ENCODE measurements around the gene CCNYL1.

Gene CCNYL1

DNA sequence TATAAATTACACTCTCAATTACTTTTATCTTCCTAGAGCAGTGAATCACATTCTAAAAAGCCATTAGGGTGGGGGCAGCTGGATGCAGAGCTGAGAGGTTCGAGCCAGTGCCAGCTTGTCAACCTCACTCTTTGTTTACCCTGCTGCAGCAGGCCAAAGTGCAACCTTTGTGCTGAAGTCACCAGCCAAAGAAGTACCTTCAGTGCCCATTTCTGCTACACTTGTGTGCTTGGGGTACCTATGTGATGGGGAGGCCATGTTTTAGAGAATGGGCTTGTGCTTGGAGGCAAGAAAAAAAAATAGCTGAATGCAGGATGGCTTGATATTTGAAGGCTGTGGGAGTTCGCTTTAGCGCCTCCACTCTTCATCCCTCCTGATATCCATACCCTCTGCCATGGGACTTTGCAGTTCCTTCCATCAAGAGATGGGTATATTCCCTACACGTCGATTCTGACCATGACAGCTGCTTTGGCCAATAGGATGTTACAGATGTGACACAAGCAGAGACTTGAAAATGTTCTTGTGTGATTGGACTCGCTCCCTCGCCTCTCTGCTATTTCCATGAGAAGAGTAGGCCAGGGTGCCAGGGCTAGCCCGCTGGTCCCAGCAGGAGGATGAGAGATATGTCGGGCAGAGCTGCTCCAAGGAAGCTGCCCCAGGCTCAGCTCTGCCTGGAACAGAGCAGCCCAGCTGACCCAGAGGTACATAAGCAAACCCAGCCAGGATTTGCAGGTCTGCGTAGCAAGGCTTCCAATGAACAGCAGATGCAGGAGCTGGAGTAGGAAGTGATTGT lies 71.0 kb downstream of the CCNYL1 start:
- no peak for TF ChIP-seq CTCF (IDR thresholded peaks at IDR 0.05; ENCODE audit: low read length, missing control alignments)
- no peak overlapping the region for H3K4me3 ChIP-seq (replicated peaks; ENCODE audit: low read depth, low read length)
- no peak for DNase-seq (ENCODE audit: low read depth)

- TF ChIP-seq CTCF (IDR thresholded peaks at IDR 0.05; ENCODE audit: low read length, missing control alignments): no peak
- no peak overlapping the region for H3K4me3 ChIP-seq (replicated peaks; ENCODE audit: low read depth, low read length)
- no peak for DNase-seq (ENCODE audit: low read depth)
Measured at GRCh38 chr2:207783514-207783913, 72.1 kb downstream of the CCNYL1 start.

GRCh38 chr2:207784898-207785297 lies 73.5 kb downstream of the CCNYL1 start:
- no peak for TF ChIP-seq CTCF (IDR thresholded peaks at IDR 0.05; ENCODE audit: low read length, missing control alignments)
- DNase-seq (ENCODE audit: low read depth): no peak
- H3K4me3 ChIP-seq (replicated peaks; ENCODE audit: low read depth, low read length): no peak overlapping the region

- H3K4me3 ChIP-seq (replicated peaks; ENCODE audit: low read depth, low read length): no peak overlapping the region
- no peak for DNase-seq (ENCODE audit: low read depth)
- TF ChIP-seq CTCF (IDR thresholded peaks at IDR 0.05; ENCODE audit: low read length, missing control alignments): no peak
Measured at GRCh38 chr2:207787017-207787416, 75.6 kb downstream of the CCNYL1 start.

- TF ChIP-seq CTCF (IDR thresholded peaks at IDR 0.05; ENCODE audit: low read length, missing control alignments): no peak
- no peak for DNase-seq (ENCODE audit: low read depth)
- H3K4me3 ChIP-seq (replicated peaks; ENCODE audit: low read depth, low read length): no peak overlapping the region
Measured at GRCh38 chr2:207787800-207788199, 76.4 kb downstream of the CCNYL1 start.

DNA sequence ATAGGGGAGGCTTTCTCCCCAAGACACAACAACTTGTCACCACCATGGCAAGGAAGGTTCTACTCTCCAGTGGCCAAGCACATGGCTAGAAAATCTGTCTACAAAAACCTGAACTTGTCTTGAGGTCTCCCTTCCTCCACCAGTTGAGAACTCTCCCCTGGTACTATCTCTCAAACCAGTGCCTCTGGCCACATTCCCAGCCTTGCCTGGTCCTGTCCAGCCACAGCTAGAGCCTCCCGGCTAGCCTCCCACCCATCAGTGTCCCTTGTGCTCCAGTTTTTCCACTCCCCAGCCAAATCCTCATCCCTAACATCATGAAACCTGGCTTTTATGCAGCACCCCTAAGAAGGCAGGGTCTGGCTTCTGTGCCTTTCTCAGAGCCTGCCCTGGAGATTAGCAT lies 79.5 kb downstream of the CCNYL1 start:
- no peak for TF ChIP-seq CTCF (IDR thresholded peaks at IDR 0.05; ENCODE audit: low read length, missing control alignments)
- H3K4me3 ChIP-seq (replicated peaks; ENCODE audit: low read depth, low read length): no peak overlapping the region
- no peak for DNase-seq (ENCODE audit: low read depth)
